ENCODE results near the gene NDRG3. TPM values are rescaled to one million over a fixed set of nuclear protein-coding genes. Genes with fewer than 3 reads are reported as not detected.
A peak's percentile ranks its signal among the peaks of the same experiment; 100 is the strongest.

NDRG3 gene
- total and polyA plus RNA-seq, 7 donors = 21.6 to 38.9 (median 28.8) TPM

DNA sequence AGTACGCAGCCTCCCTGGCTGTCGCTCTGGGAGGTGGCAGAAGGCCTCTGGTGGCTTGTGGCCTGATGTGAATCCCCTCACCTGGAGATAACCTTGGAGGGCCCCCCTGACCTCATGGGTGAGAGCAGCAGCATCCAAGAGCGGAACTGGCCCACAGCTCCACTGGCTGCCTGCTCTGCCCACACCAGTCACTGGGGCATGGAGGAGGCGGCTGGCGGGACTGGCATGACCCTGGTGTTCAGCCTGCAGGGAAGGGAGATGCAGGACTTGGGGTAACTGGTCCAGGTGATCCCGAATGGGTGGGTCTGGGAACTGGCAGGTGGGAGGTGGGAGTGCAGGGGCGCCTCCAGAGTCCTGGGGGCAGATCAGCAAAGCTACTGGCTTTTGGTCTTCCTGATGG is 38.2 kb upstream of the NDRG3 start:
- intact Hi-C loops (cut with DNase I) = no loop called here
- Histone ChIP-seq H3K9me3 (no peaks in the 10 kb centered on the region), H3K27ac (peak overlapping the region; percentile 15 to 65 (median 40)), H3K4me3 (no peak overlapping the region), H3K4me1 (peaks cover 0 to 18% (median 10%) of the 10 kb centered on the region in 4 donors), H3K36me3 (peaks cover 0 to 39% (median 17%) of the 10 kb centered on the region in 4 donors), H3K27me3 (no peaks in the 10 kb centered on the region)
- TF ChIP-seq CTCF (IDR thresholded peaks at IDR 0.05) (no peak), EP300 (IDR thresholded peaks at IDR 0.05) (no peak)
- DNase-seq = no peak
- WGBS, 2 donors = 96 to 97% methylated on average over 7 of the region's 7 CpGs

DNA sequence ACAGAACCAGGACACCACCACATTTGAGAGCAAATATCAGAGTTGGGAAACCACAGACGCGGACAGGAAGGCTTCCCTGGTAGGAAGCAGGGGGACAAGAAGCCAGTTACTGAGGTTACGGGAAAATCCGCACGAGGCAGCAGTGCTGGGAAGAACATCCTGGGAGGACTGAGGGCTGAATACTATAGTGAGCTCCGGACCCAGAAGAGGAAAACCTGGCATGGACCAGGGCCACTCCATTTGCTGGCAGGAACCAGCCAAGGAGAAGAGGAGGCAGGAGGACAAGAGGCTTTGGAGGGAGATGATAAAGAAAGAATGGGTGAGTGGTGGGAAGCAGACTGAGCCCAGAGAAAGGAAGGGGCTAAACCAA is 33.8 kb upstream of the NDRG3 start:
- H3K4me1 ChIP-seq = peaks cover 0 to 26% (median 14%) of the 10 kb centered on the region in 4 donors
- intact Hi-C loops (cut with DNase I) = loop anchor here (10.0 kb wide), 2 partner anchors 45 to 205 kb away; partner anchors contain the start of gene TGIF2
- H3K27me3 ChIP-seq = no peaks in the 10 kb centered on the region
- no peak overlapping the region for H3K4me3 ChIP-seq
- no peak overlapping the region for H3K27ac ChIP-seq
- 86 to 87% methylated on average over 6 of the region's 6 CpGs for WGBS, 2 donors
- no peaks in the 10 kb centered on the region for H3K9me3 ChIP-seq
- no peak for TF ChIP-seq CTCF (IDR thresholded peaks at IDR 0.05)
- TF ChIP-seq EP300 (IDR thresholded peaks at IDR 0.05) = no peak
- TF ChIP-seq POLR2AphosphoS5 (IDR thresholded peaks at IDR 0.05) = no peak
- TF ChIP-seq POLR2A (IDR thresholded peaks at IDR 0.05) = no peak
- peaks cover 0 to 26% (median 3%) of the 10 kb centered on the region in 4 donors for H3K36me3 ChIP-seq
- DNase-seq = no peak

DNA sequence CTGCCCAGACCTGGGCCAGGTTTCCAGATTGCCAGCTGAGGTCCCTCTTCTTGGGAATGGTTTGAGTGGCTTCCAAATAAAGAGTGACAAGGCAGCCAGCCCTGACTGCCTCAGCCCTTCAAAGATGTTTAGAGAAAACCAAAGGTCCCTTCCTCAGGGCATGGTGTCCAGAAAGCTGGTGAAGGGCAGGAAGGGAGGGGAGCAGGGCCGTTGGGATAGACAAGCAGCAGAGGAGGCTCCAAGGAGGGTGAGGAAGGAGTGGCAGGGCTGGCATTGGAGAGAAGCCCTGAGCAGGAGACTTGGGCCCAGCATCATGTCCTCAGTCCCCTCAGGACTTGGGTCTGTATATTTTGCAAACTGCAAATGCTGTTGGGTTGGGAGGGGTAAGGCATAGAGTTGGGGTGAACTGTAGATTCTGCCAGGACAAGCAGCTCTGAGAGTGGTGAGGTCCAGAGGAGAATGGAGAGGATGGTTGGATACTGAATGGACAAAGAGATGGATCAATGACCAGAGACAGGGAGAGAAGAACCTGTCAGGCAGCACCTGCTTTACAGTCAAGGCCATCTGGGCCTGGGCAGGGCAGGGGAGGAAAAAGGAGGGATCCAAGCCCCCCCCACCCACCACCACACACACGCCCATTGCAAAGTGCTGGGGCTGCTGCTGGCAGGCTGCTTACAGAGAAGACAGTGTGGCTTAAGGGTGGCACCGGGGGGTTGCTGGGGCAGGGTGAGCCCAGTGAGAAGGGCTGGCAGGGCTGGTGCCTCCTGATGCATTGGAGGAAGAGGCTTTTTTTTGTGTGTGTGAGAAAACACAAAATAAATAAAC is 33.2 kb upstream of the NDRG3 start:
- H3K36me3 ChIP-seq = peaks cover 0 to 20% (median 3%) of the 10 kb centered on the region in 4 donors
- intact Hi-C loops (cut with DNase I) = loop anchor here (10.0 kb wide), 2 partner anchors 46 to 204 kb away; partner anchors contain the start of gene TGIF2
- H3K27ac ChIP-seq = no peak overlapping the region
- H3K27me3 ChIP-seq = no peaks in the 10 kb centered on the region
- peaks cover 0 to 24% (median 17%) of the 10 kb centered on the region in 4 donors for H3K4me1 ChIP-seq
- WGBS, 2 donors = 52 to 77% methylated on average over 3 of the region's 3 CpGs
- TF ChIP-seq CTCF (IDR thresholded peaks at IDR 0.05) (no peak), EP300 (IDR thresholded peaks at IDR 0.05) (no peak), POLR2AphosphoS5 (IDR thresholded peaks at IDR 0.05) (no peak), POLR2A (IDR thresholded peaks at IDR 0.05) (no peak)
- no peak overlapping the region for H3K4me3 ChIP-seq
- no peaks in the 10 kb centered on the region for H3K9me3 ChIP-seq
- DNase-seq = no peak

DNA sequence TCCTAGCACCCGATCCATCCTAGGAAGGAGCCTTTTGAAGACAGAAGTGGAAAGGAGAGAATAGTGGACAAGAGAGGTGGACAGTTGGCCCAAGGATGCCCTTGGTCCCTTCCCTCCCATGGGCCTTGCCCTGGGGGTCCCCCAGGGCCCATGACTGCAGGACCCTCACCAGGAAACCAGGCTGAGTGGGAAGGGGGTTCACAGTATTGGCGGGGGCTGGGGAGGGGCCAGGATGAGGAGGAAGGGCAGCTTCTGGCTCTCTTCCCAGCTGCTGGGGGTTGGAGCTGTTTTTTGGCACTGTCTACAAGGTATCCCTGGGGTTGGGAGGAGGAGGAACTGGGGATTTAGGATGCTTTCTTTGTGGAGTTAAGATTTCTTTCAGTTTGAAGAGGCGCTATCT is 31.7 kb upstream of the NDRG3 start:
- no peaks in the 10 kb centered on the region for H3K9me3 ChIP-seq
- intact Hi-C loops (cut with DNase I) = loop anchor here (10.0 kb wide), 2 partner anchors 47 to 203 kb away; partner anchors contain the start of gene TGIF2
- no peak overlapping the region for H3K4me3 ChIP-seq
- H3K27ac ChIP-seq = peak overlapping the region in 1 of 4 donors; percentile 33
- peaks cover 0 to 5% (median 0%) of the 10 kb centered on the region in 4 donors for H3K36me3 ChIP-seq
- DNase-seq = no peak
- no peaks in the 10 kb centered on the region for H3K27me3 ChIP-seq
- WGBS, 2 donors = 81 to 82% methylated on average over 3 of the region's 3 CpGs
- peaks cover 0 to 32% (median 25%) of the 10 kb centered on the region in 4 donors for H3K4me1 ChIP-seq
- no peak for TF ChIP-seq POLR2AphosphoS5 (IDR thresholded peaks at IDR 0.05)
- TF ChIP-seq POLR2A (IDR thresholded peaks at IDR 0.05) = no peak
- no peak for TF ChIP-seq EP300 (IDR thresholded peaks at IDR 0.05)
- no peak for TF ChIP-seq CTCF (IDR thresholded peaks at IDR 0.05)
